ENCODE data around the gene CNN1.

CNN1 gene

GRCh38 chr19:11586331-11586730, 47.7 kb downstream of the CNN1 start:
- Histone ChIP-seq H3K79me2 (ENCODE audit: low read length) (no peaks in the 10 kb centered on the region), H3K4me3 (ENCODE audit: low read length) (no peak overlapping the region), H3K27ac (ENCODE audit: low read length) (no peak overlapping the region), H3K9me3 (ENCODE audit: insufficient read depth, low read length) (no peaks in the 10 kb centered on the region), H3K4me2 (ENCODE audit: low read length) (no peak overlapping the region), H3K4me1 (ENCODE audit: low read length) (peaks cover 53% of the 10 kb centered on the region), H3K27me3 (ENCODE audit: low read depth, low read length) (peaks cover 18% of the 10 kb centered on the region), H2AFZ (ENCODE audit: low read depth, low read length) (no peak overlapping the region), H4K20me1 (ENCODE audit: insufficient read depth, low read length) (no peaks in the 10 kb centered on the region), H3K9ac (ENCODE audit: low read length) (no peak overlapping the region), H3K36me3 (replicated peaks; ENCODE audit: low read depth, low read length) (no peaks in the 10 kb centered on the region)
- TF ChIP-seq EZH2phosphoT487 (IDR thresholded peaks at IDR 0.05; ENCODE audit: low read depth), result no peak
- no peak for TF ChIP-seq CTCF (IDR thresholded peaks at IDR 0.05; ENCODE audit: low read depth, low read length)

- peaks cover 18% of the 10 kb centered on the region for H3K27me3 ChIP-seq (ENCODE audit: low read depth, low read length)
- no peaks in the 10 kb centered on the region for H3K36me3 ChIP-seq (replicated peaks; ENCODE audit: low read depth, low read length)
- no peaks in the 10 kb centered on the region for H3K9me3 ChIP-seq (ENCODE audit: insufficient read depth, low read length)
- peaks cover 41% of the 10 kb centered on the region for H3K4me1 ChIP-seq (ENCODE audit: low read length)
- peak overlapping the region; percentile 53; the same call in 1 of the 2 replicates for H2AFZ ChIP-seq (ENCODE audit: low read depth, low read length)
- peak overlapping the region; percentile 10; the same call in 1 of the 2 replicates for H3K9ac ChIP-seq (ENCODE audit: low read length)
- H3K27ac ChIP-seq (ENCODE audit: low read length), result no peak overlapping the region
- peak overlapping the region; percentile 55 for H3K4me3 ChIP-seq (ENCODE audit: low read length)
- no peaks in the 10 kb centered on the region for H3K79me2 ChIP-seq (ENCODE audit: low read length)
- no peaks in the 10 kb centered on the region for H4K20me1 ChIP-seq (ENCODE audit: insufficient read depth, low read length)
- TF ChIP-seq CTCF (IDR thresholded peaks at IDR 0.05; ENCODE audit: low read depth, low read length) (peak; percentile 98), EZH2phosphoT487 (IDR thresholded peaks at IDR 0.05; ENCODE audit: low read depth) (no peak)
- H3K4me2 ChIP-seq (ENCODE audit: low read length), result peak overlapping the region; percentile 71
Measured at GRCh38 chr19:11587302-11587974, 48.8 kb downstream of the CNN1 start.

GRCh38 chr19:11587975-11588631, 49.5 kb downstream of the CNN1 start:
- Histone ChIP-seq H3K79me2 (ENCODE audit: low read length) (no peaks in the 10 kb centered on the region), H2AFZ (ENCODE audit: low read depth, low read length) (peak overlapping the region; percentile 53; the same call in 1 of the 2 replicates), H4K20me1 (ENCODE audit: insufficient read depth, low read length) (no peaks in the 10 kb centered on the region), H3K9ac (ENCODE audit: low read length) (0 out of 2 replicates have a peak overlapping the region, but pooled peaks have one; percentile 9), H3K4me3 (ENCODE audit: low read length) (peak overlapping the region; percentile 55), H3K4me2 (ENCODE audit: low read length) (peak overlapping the region; percentile 71), H3K4me1 (ENCODE audit: low read length) (peaks cover 36% of the 10 kb centered on the region), H3K36me3 (replicated peaks; ENCODE audit: low read depth, low read length) (no peaks in the 10 kb centered on the region), H3K27me3 (ENCODE audit: low read depth, low read length) (peaks cover 18% of the 10 kb centered on the region), H3K9me3 (ENCODE audit: insufficient read depth, low read length) (no peaks in the 10 kb centered on the region), H3K27ac (ENCODE audit: low read length) (no peak overlapping the region)
- TF ChIP-seq CTCF (IDR thresholded peaks at IDR 0.05; ENCODE audit: low read depth, low read length) (peak; percentile 12; the same call in 1 of the 2 replicates), EZH2phosphoT487 (IDR thresholded peaks at IDR 0.05; ENCODE audit: low read depth) (no peak)

GRCh38 chr19:11594084-11594483, 55.4 kb downstream of the CNN1 start:
- Histone ChIP-seq H3K4me2 (ENCODE audit: low read length) (no peak overlapping the region), H3K9ac (ENCODE audit: low read length) (no peak overlapping the region), H3K4me1 (ENCODE audit: low read length) (peaks cover 18% of the 10 kb centered on the region), H3K4me3 (ENCODE audit: low read length) (no peak overlapping the region), H3K36me3 (replicated peaks; ENCODE audit: low read depth, low read length) (peaks cover 7% of the 10 kb centered on the region), H3K27me3 (ENCODE audit: low read depth, low read length) (peaks cover 4% of the 10 kb centered on the region; the same call in 1 of the 2 replicates), H3K9me3 (ENCODE audit: insufficient read depth, low read length) (no peaks in the 10 kb centered on the region), H3K79me2 (ENCODE audit: low read length) (peaks cover 18% of the 10 kb centered on the region), H3K27ac (ENCODE audit: low read length) (no peak overlapping the region), H2AFZ (ENCODE audit: low read depth, low read length) (no peak overlapping the region), H4K20me1 (ENCODE audit: insufficient read depth, low read length) (peaks cover 3% of the 10 kb centered on the region; the same call in 1 of the 2 replicates)
- TF ChIP-seq EZH2phosphoT487 (IDR thresholded peaks at IDR 0.05; ENCODE audit: low read depth) (no peak), CTCF (IDR thresholded peaks at IDR 0.05; ENCODE audit: low read depth, low read length) (no peak)

Measured in OCI-LY3 (cell line).